Stimulated activated CD4-positive, alpha-beta T cell treated with anti-CD3 and anti-CD28 coated beads, Interleukin-12 subunit alpha, Interleukin-12 subunit beta, amount 100 ng/mL, for 48 hours (primary cell): ENCODE data around the gene DDOST.

Source experiments
- DNase-seq, 3 donors: peaks; one replicate each; pipeline ENCODE4 v3.0.0-alpha.2; 2020; ENCODE audit warnings: low read depth in 2 of 3, low spot score in 1 of 3

Gene DDOST

DNA sequence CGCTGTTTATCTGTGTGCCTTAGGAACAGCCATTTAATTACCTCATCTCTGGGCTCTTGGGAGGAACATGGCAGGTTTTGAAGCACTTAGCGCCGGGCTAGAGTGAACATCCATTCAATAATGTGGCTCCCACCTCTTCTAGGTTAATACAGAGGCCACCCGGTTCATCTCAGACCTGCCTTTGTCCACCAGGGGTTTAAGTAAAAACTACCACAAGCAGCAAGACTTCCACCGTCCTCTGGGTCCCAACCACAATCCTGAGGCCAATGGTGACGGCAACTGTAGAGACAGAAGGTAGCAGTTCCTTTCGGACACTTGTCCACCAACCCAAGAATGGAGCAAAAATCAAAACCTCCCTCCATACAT lies 924 bp upstream of the DDOST start:
- DNase-seq = no peak

GRCh38 chr1:20660847-20661206 lies 342 bp downstream of the DDOST start:
- DNase-seq = peak in 1 of 3 donors; percentile 8

DNA sequence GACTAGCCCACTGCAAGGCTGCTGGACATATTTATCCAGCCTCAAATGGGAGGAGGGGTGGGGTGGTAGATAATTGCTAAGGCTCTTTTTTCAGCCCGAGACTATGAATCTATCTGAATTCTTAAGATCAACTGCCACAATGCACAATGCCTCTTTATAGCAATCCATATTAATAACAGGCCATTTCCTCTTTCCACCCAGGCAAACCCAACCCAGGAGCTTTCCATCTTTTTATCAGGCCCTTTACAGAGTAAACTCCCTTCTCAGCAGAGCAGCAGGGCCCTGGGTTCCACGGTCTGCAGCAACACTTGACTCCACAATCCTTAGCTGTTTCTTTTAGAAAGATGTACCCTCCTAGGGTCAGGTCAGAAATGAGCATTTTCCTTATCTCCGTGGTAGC lies 806 bp downstream of the DDOST start:
- no peak for DNase-seq

- DNase-seq = no peak
These were observed 2.8 kb downstream of the DDOST start for GRCh38 chr1:20658166-20658915.

DNA sequence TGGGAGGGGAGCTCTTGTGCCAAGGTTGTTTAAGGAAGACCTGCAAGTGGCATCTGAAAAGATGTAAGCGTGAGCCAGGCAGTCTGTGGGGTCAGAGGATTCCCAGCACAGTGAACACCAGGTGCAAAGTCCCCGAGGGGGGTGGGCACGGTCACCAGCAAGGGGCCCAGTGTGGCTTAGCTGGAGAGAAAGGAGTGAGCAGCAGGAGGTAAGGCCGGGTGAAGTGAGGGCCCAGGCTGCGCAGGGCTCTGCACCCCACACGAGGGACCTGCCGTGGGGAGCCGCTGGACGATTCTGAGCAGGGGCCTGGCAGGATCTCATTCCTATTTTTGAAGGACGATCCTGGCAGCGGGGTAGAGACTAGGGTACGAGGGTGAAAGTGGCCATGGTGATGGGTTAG lies 4.1 kb downstream of the DDOST start:
- DNase-seq = no peak

DNA sequence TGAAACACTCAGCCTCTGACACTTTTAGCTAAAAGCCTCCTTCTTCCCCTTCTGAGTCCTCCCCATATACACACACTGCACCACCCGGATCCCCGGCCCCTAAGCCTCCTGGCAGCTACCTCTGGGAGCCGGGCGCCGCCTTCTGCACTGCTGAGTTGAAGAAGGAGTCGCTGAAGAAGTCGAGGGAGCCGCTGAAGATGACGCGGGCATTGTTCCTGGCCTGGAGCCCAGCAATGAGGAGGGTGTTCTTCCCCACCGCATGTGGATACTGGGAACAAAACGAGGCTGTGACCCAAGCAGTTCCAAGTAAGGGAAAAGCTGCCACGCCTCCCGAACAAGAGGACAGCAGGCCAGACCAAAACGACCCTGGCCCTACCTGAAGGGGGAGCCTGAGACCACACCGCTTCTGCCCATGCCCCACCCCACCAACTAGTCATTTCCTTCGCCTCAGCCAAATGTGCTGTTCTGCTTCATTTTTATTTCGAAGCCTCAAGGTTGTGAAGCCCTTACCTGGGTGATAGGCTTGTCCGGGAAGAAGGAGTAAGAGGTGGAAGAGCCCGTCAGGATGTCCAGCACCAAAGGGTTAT lies 7.0 kb downstream of the DDOST start:
- no peak for DNase-seq

GRCh38 chr1:20652300-20652699 lies 8.9 kb downstream of the DDOST start:
- no peak for DNase-seq

DNA sequence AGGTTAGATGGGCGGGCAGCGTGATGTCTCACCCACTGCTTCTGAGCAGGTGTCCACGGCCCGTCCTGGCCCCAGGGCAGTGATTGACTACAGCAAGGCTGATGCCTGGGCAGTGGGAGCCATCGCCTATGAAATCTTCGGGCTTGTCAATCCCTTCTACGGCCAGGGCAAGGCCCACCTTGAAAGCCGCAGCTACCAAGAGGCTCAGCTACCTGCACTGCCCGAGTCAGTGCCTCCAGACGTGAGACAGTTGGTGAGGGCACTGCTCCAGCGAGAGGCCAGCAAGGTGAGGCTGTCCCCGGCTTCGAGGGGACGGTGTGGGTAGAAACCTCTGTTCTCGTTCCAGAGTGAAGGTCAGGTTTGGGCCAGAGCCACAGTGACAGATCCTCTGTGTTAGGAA lies 12.2 kb downstream of the DDOST start:
- no peak for DNase-seq

DNA sequence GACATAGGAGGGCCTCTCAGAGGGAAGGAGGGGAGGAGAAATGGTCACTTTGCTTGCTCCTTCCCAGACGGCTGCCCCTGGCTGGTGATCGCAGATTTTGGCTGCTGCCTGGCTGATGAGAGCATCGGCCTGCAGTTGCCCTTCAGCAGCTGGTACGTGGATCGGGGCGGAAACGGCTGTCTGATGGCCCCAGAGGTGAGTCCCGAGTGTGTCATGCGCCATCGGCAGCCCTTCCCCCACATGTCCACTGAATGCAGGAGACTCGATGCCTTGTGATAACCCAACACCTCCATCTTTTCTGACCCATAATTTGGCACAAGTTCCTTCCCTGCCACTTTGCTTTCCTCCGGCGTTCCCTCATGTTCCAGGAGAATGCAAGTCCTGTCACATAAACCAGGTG lies 12.7 kb downstream of the DDOST start:
- no peak for DNase-seq

DNA sequence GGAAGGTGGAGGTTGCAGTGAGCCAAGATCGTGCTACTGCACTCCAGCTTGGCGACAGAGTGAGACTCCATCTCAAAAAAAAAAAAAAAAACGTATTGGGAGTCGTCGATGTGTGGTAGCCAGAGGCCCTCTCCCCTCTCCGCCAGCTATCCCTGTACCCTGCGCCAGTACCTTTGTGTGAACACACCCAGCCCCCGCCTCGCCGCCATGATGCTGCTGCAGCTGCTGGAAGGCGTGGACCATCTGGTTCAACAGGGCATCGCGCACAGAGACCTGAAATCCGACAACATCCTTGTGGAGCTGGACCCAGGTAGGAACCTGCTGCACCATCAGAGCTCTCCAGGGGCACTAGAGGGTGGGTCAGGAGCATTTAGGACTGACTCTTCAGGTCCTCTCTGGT lies 15.8 kb downstream of the DDOST start:
- no peak for DNase-seq

GRCh38 chr1:20644416-20644815 lies 16.8 kb downstream of the DDOST start:
- DNase-seq = no peak

GRCh38 chr1:20643080-20643479 lies 18.1 kb downstream of the DDOST start:
- no peak for DNase-seq

GRCh38 chr1:20641975-20642374 lies 19.2 kb downstream of the DDOST start:
- no peak for DNase-seq

- peak in 2 of 3 donors; percentile 35 to 63 for DNase-seq
These were observed 21.0 kb downstream of the DDOST start for GRCh38 chr1:20640183-20640597.

- DNase-seq = no peak
These were observed 24.3 kb downstream of the DDOST start for GRCh38 chr1:20636785-20637347.

DNA sequence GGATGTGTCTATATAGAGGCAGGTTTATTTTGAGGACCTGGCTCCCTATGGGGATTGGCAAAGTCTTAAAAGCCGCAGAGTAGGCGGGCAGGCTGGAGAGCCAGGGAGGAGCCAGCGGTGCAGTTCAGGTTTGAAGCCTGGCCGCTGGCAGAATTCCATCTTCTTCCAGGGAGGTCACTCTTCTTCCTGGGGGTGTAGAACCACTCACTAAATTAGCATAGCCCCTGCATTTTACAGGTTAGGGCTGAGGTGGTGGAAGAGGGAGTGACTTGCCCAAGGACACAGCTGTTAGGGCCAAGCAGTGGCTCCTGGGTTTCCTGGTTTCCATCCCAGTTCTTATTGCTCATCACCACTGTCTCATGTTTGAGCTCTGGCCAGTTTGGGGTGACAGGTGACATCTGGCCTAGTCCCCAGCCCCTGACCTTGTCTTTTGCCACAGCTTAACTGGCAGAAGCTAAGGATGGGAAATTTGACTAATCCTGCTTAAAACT lies 26.5 kb downstream of the DDOST start:
- DNase-seq = peak in 1 of 3 donors; percentile 8

DNA sequence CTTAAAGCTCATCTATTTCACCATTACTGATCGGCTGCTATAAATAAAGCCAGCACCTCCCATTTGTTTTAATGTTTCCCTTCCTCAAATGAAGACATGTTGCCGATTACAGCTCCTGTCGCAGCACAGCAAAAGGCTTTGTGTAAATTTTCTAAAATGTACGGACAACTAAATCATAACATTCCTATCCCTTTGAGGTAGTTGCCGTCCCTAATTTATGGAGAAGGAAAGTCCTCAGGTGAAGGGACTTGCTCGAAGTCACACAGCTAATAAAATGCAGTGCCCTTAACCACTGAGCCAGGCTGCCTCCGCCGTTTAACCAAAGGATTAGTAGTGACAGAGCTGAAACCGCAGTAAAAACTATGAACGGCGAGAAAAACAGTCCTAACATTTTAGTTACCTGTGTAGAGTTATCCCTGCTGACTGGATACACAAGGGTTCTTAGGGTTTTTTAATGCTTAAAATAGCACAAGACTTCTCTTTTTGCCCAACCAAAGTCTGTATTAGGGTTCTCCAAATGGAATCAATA lies 27.0 kb downstream of the DDOST start:
- DNase-seq = peak in 1 of 3 donors; percentile 12

DNA sequence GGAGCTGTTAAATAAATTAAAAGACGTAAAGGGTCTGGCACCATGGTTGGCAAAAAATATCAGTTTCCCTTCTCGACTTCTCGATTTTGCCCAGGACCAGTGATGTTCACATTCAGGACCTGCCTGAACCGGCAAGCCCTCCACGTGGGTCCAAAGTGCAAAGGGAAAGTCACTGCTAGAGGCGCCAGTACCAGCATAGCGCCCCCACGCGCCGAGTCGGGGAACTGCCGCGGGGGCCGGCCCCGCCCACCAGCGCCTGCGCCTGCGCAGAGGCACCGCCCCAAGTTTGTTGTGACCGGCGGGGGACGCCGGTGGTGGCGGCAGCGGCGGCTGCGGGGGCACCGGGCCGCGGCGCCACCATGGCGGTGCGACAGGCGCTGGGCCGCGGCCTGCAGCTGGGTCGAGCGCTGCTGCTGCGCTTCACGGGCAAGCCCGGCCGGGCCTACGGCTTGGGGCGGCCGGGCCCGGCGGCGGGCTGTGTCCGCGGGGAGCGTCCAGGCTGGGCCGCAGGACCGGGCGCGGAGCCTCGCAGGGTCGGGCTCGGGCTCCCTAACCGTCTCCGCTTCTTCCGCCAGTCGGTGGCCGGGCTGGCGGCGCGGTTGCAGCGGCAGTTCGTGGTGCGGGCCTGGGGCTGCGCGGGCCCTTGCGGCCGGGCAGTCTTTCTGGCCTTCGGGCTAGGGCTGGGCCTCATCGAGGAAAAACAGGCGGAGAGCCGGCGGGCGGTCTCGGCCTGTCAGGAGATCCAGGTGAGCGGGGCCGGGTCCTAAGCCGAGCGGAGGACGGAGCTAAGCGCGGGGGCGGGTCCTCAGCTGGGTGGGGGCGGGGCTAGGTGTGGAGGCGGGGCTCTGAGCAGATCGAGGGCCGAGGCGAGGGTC lies 27.7 kb downstream of the DDOST start, which contains the start of gene PINK1:
PINK1 (plus strand) TSS at position 269 of the 875 bp plus-strand sequence; CDS start at position 360, 91 bp downstream.
- peak; percentile 72 to 94 (median 80) for DNase-seq

GRCh38 chr1:20632386-20632785 lies 28.8 kb downstream of the DDOST start:
- no peak for DNase-seq

- DNase-seq = no peak
These were observed 30.4 kb downstream of the DDOST start for GRCh38 chr1:20630729-20631128.

- no peak for DNase-seq
These were observed 34.6 kb downstream of the DDOST start for GRCh38 chr1:20626524-20626923.
